ENCODE data around the gene VPS37C.

DNA sequence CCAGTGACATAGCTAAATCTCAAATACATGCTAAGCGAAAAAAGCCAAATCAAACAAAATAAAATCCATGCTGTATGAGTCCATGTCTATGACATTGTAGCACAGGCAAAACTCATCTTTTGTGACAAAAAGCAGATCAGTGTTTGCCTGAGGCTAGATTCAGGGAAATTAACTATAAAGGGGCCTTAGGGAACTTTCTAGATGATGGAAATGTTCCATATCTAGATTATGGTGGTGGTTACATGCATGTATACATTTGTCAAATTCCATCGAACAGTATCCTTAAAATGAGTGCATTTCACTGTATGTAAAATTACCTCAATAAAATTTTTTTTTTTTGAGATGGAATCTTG, 44.1 kb downstream of the VPS37C start:
- TF ChIP-seq EZH2 (IDR thresholded peaks at IDR 0.05; ENCODE audit: insufficient read depth, poor library complexity, severe bottlenecking) (no peak), EZH2phosphoT487 (IDR thresholded peaks at IDR 0.05; ENCODE audit: insufficient read depth, low read depth) (no peak)
